ENCODE results near the gene RAP2B.

DNA sequence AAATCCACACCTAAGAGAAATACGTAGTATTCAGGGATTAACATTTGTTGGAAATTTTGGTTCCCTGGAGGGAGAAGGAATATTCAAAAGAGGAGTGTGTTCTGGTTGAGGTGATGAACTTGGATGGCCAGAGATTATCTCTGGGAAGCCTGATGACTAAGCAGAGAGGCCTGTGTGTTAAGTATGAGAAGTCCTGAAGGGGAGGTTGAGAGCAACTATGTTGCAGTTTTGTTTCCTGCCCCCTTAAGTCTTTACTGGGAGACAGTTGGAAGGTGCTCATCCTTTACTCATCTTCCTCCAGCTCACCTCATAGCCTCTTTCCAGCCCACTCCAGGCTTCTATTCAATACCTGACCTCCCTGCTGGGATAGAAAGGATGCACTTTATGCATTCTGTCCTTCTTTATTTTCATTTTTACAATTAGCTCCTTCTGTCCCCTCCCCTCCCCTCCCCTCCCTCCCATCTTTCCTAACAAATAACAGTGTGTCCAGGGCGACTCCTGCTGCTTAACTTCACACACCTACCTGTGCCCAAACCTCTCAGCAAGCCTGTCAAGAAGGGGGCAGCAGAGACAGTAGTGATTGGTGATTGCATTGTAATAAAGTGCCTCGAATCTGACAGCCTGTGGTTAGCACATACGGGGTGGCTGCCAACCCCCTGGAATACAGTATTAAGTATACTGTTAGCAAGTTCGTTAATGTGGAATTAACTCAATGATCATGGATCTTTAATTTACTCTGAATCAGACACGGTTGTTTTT is 11.9 kb downstream of the RAP2B start:
- TF ChIP-seq, protein P1, sequence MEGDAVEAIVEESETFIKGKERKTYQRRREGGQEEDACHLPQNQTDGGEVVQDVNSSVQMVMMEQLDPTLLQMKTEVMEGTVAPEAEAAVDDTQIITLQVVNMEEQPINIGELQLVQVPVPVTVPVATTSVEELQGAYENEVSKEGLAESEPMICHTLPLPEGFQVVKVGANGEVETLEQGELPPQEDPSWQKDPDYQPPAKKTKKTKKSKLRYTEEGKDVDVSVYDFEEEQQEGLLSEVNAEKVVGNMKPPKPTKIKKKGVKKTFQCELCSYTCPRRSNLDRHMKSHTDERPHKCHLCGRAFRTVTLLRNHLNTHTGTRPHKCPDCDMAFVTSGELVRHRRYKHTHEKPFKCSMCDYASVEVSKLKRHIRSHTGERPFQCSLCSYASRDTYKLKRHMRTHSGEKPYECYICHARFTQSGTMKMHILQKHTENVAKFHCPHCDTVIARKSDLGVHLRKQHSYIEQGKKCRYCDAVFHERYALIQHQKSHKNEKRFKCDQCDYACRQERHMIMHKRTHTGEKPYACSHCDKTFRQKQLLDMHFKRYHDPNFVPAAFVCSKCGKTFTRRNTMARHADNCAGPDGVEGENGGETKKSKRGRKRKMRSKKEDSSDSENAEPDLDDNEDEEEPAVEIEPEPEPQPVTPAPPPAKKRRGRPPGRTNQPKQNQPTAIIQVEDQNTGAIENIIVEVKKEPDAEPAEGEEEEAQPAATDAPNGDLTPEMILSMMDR (IDR thresholded peaks at IDR 0.05), result no peak
- no peak for TF ChIP-seq POLR2A (IDR thresholded peaks at IDR 0.05)
